Natural killer cell (primary cell): ENCODE data around the gene TNRC6A. TPM values are rescaled to one million over a fixed set of nuclear protein-coding genes. Genes with fewer than 3 reads are reported as not detected.
"Not testable (repeated sequence)": the region's sequence is repeated elsewhere in the genome, so short reads cannot be mapped to it uniquely, and the experiment has no call there.

Experiments
- ATAC-seq, 3 donors: fragments of 150-1000 bp in 2 of 3; fragments of 200-7000 bp in 1 of 3; cut with Tn5 transposase; 1 replicate in 1 of 3; 2 replicates in 2 of 3; pipeline ENCODE4 v1.10.0; 2021; ENCODE audit warnings: mild to moderate bottlenecking in 2 of 3, moderate library complexity in 2 of 3
- DNase-seq, 2 donors: peaks; one replicate each; pipeline versions ENCODE4 v3.0.0 to v3.0.0-alpha.2; 2013 to 2021; ENCODE audit warnings: mixed read lengths in 1 of 2
- H3K27ac ChIP-seq: one replicate; pipeline ENCODE4 v1.5.1; 2013; ENCODE audit warnings: mild to moderate bottlenecking, low read length
- H3K27me3 ChIP-seq: one replicate; pipeline ENCODE4 v1.6.1; 2013; ENCODE audit warnings: low read length; ENCODE audit not compliant: control insufficient read depth, insufficient read depth
- H3K36me3 ChIP-seq: one replicate; pipeline ENCODE4 v1.6.1; 2013; ENCODE audit warnings: low read length; ENCODE audit not compliant: control insufficient read depth, insufficient read depth
- H3K4me1 ChIP-seq: one replicate; pipeline ENCODE4 v1.6.1; 2013; ENCODE audit warnings: low read length; ENCODE audit not compliant: control insufficient read depth, insufficient read depth
- H3K4me3 ChIP-seq: one replicate; pipeline ENCODE4 v1.5.1; 2013; ENCODE audit warnings: low read length
- H3K9me3 ChIP-seq: one replicate; pipeline ENCODE4 v1.6.1; 2013; ENCODE audit warnings: low read length; ENCODE audit not compliant: control insufficient read depth, insufficient read depth
- H3K27ac Mint-ChIP-seq, 2 donors: one replicate each; pipeline ENCODE4 v1.8.0; 2022; ENCODE audit warnings: mild to moderate bottlenecking in 2 of 2, mixed read lengths in 2 of 2, moderate library complexity in 1 of 2
- H3K27me3 Mint-ChIP-seq, 2 donors: one replicate each; pipeline ENCODE4 v1.8.0; 2022; ENCODE audit warnings: low read depth in 2 of 2, mixed read lengths in 2 of 2
- H3K36me3 Mint-ChIP-seq: one replicate; pipeline ENCODE4 v1.8.0; 2022; ENCODE audit warnings: mixed read lengths
- H3K4me1 Mint-ChIP-seq, 2 donors: one replicate each; pipeline ENCODE4 v1.8.0; 2022; ENCODE audit warnings: mixed read lengths in 2 of 2
- H3K4me3 Mint-ChIP-seq: one replicate; pipeline ENCODE4 v1.8.0; 2022; ENCODE audit warnings: mild to moderate bottlenecking, moderate library complexity, mixed read lengths
- H3K9me3 Mint-ChIP-seq, 2 donors: one replicate each; pipeline ENCODE4 v1.8.0; 2022; ENCODE audit warnings: mixed read lengths in 2 of 2
- WGBS: methylation state at CpG from one replicate; pipeline ENCODE4 v1.1.7; 2013; ENCODE audit warnings: missing lambda C conversion rate; ENCODE audit not compliant: insufficient coverage; 5-methylcytosine and 5-hydroxymethylcytosine counted together
- intact Hi-C: fragments of 100-400 bp; cut with micrococcal nuclease; formaldehyde crosslinking; loops from one replicate; pipeline ENCODE4 v1.14.2; 2022
- total RNA-seq, 4 donors: library from RNA; stranded (reverse); fragments of 120-200 nt in 1 of 4; gene quantifications; one replicate each; pipeline versions ENCODE4 v1.2.3 to v1.2.4, GENCODE V29; 2013 to 2022
- TF ChIP-seq, protein P1 (sequence below): fragments of 200-600 bp; IDR thresholded peaks from one replicate; pipeline ENCODE4 v1.8.0; 2022; ENCODE audit warnings: antibody characterized with exemption

Gene TNRC6A
- total RNA-seq, 3 donors from 2014 or later (not counting 1 experiment from before 2014, with no cell fraction given), result 53.9 to 68.5 (median 66.3) TPM

DNA sequence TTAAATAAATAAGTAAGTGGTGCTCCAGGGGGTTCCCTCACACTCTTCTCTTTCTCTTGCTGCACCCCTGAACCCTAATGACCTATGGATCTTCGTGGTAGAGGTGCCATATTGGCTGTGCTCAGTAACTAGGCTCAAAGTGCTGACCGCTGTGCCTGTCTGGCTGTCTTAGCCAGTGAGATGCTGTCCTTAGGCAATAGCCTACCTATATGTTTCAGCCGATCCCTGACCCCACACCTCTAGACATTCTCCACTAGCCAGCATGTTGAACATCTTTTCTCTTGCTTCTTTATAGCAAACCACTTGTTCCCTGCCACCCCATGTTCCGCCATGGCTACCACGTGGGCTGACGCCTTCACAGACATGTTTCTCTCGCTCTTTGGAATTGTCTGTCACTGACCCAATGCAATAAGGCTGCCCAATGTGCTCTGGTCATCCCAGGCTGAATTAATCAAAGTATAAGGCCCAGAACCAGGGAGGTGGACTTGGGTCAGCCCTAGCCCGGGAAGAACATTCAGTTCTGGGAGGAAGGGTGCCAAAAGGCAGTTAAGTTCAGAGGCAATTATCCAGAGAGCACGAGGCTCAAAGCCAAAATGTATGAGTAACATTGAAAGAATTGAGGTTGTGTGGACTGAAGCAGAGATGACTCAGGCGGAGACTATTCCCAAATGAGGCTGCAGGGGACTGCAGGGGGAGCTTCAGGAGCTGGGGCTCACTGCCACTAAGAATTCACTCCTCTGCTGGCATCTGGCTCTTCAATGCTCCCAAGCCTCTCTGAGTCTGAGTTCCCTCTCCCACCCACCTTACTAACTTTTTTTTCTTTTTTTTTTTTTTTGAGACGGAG is 28.7 kb upstream of the TNRC6A start:
- H3K4me3 Mint-ChIP-seq, result no peak overlapping the region
- Histone ChIP-seq H3K36me3 (no peaks in the 10 kb centered on the region), H3K27me3 (no peaks in the 10 kb centered on the region), H3K4me3 (no peak overlapping the region), H3K4me1 (no peaks in the 10 kb centered on the region), H3K9me3 (no peaks in the 10 kb centered on the region), H3K27ac (no peak overlapping the region)
- H3K27ac Mint-ChIP-seq, result no peak overlapping the region
- no peaks in the 10 kb centered on the region for H3K4me1 Mint-ChIP-seq
- H3K36me3 Mint-ChIP-seq, result no peaks in the 10 kb centered on the region
- intact Hi-C loops, result no loop called here
- 81% methylated on average over 11 of the region's 11 CpGs for WGBS
- H3K9me3 Mint-ChIP-seq, result no peaks in the 10 kb centered on the region
- ATAC-seq (no peak), DNase-seq (no peak)
- TF ChIP-seq, protein P1, sequence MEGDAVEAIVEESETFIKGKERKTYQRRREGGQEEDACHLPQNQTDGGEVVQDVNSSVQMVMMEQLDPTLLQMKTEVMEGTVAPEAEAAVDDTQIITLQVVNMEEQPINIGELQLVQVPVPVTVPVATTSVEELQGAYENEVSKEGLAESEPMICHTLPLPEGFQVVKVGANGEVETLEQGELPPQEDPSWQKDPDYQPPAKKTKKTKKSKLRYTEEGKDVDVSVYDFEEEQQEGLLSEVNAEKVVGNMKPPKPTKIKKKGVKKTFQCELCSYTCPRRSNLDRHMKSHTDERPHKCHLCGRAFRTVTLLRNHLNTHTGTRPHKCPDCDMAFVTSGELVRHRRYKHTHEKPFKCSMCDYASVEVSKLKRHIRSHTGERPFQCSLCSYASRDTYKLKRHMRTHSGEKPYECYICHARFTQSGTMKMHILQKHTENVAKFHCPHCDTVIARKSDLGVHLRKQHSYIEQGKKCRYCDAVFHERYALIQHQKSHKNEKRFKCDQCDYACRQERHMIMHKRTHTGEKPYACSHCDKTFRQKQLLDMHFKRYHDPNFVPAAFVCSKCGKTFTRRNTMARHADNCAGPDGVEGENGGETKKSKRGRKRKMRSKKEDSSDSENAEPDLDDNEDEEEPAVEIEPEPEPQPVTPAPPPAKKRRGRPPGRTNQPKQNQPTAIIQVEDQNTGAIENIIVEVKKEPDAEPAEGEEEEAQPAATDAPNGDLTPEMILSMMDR, result no peak
- peaks cover 7 to 10% of the 10 kb centered on the region in 2 donors for H3K27me3 Mint-ChIP-seq

DNA sequence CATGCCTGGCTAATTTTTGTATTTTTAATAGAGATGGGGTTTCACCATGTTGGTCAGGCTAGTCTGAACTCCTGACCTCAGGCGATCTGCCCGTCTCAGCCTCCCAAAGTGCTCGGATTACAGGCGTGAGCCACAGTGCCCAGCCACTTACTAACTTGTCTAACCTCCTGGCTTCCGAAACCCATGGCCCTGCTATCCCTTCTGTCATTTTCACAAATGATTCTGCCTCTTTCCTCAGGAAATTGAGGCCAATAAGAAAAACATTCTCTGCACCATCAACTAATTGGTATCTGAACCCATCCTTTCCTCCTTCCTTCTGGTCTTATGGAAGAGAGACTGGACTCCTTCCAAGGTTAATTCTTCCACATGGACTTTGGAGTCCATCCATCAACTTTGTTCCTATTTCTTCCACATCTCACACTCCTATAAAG is 27.9 kb upstream of the TNRC6A start:
- no peak overlapping the region for H3K4me3 Mint-ChIP-seq
- H3K9me3 ChIP-seq, result no peaks in the 10 kb centered on the region
- no peaks in the 10 kb centered on the region for H3K4me1 ChIP-seq
- ATAC-seq, result no peak
- no peaks in the 10 kb centered on the region for H3K4me1 Mint-ChIP-seq
- intact Hi-C loops, result no loop called here
- WGBS, result 80% methylated on average over 5 of the region's 5 CpGs
- no peaks in the 10 kb centered on the region for H3K36me3 Mint-ChIP-seq
- no peaks in the 10 kb centered on the region for H3K27me3 ChIP-seq
- no peaks in the 10 kb centered on the region for H3K36me3 ChIP-seq
- TF ChIP-seq, protein P1, result no peak
- no peak overlapping the region for H3K27ac ChIP-seq
- H3K9me3 Mint-ChIP-seq, result no peaks in the 10 kb centered on the region
- no peak for DNase-seq
- H3K27ac Mint-ChIP-seq, result no peak overlapping the region
- H3K4me3 ChIP-seq, result no peak overlapping the region
- peaks cover 7 to 10% of the 10 kb centered on the region in 2 donors for H3K27me3 Mint-ChIP-seq

DNA sequence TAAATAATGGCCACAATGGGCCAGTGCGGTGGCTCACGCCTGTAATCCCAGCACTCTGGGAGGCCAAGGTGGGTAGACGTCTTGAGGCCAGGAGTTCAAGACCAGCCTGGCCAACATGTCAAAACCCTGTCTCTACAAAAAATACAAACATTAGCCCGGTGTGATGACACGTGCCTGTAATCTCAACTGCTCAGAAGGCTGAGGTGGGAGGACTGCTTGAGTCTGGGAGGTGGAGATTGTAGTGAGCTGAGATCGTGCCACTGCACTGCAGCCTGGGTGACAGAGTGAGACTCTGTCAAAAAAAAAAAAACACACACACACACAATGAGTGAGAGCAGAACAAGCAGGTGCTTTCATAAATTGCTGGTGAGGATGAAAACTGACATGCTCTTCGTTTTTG is 21.7 kb upstream of the TNRC6A start:
- H3K4me1 ChIP-seq, DNase-seq, ATAC-seq, H3K4me3 ChIP-seq, H3K27me3 ChIP-seq, H3K4me3 Mint-ChIP-seq, H3K36me3 Mint-ChIP-seq, H3K9me3 Mint-ChIP-seq, H3K27ac Mint-ChIP-seq, intact Hi-C loops, H3K27me3 Mint-ChIP-seq, H3K9me3 ChIP-seq, H3K36me3 ChIP-seq, H3K27ac ChIP-seq, H3K4me1 Mint-ChIP-seq: not testable (repeated sequence)
- 84% methylated on average over 6 of the region's 7 CpGs for WGBS

DNA sequence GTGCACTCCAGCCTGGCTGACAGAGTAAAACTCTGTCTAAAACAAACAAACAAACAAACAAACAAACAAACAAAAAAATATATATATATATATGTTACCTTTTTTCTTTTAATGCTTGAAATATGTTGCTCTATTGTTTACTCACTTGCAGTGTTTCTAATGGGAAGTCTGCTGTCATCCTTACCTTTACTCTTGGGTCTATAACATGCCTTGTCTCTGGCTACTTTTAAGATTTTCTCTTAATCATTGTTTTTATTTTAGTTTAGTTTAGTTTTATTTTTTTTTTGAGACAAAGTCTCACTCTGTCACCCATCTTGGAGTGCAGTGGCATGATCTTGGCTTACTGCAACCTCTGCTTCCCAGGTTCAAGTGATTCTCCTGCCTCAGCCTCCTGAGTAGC is 16.1 kb upstream of the TNRC6A start:
- TF ChIP-seq, protein P1, result no peak
- Mint-ChIP-seq H3K27ac (no peak overlapping the region), H3K36me3 (peaks cover 13% of the 10 kb centered on the region), H3K4me3 (no peak overlapping the region), H3K27me3 (peaks cover 6 to 10% of the 10 kb centered on the region in 2 donors), H3K9me3 (no peaks in the 10 kb centered on the region), H3K4me1 (no peaks in the 10 kb centered on the region)
- intact Hi-C loops, result no loop called here
- no peak overlapping the region for H3K4me3 ChIP-seq
- ATAC-seq (no peak), DNase-seq (no peak)
- H3K27me3 ChIP-seq, result no peaks in the 10 kb centered on the region
- no peak overlapping the region for H3K27ac ChIP-seq
- H3K9me3 ChIP-seq, result peaks cover 4% of the 10 kb centered on the region
- no peaks in the 10 kb centered on the region for H3K36me3 ChIP-seq
- H3K4me1 ChIP-seq, result no peaks in the 10 kb centered on the region
